WTC11 (cell line): ENCODE results near the gene C1QL4.
"Not testable (repeated sequence)": the region's sequence is repeated elsewhere in the genome, so short reads cannot be mapped to it uniquely, and the experiment has no call there.

Experiments
- NR1H2 ChIP-seq: sonication (generic); formaldehyde crosslinking; IDR thresholded peaks from 2 replicates; pipeline ENCODE4 v1.9.0; 2021; ENCODE audit warnings: mild to moderate bottlenecking, moderate library complexity, missing genetic modification reagents
- RELA ChIP-seq: sonication (generic); formaldehyde crosslinking; IDR thresholded peaks from 2 replicates; pipeline ENCODE4 v1.8.1; 2022; ENCODE audit warnings: missing genetic modification reagents, mild to moderate bottlenecking, borderline replicate concordance
- TF ChIP-seq, protein P1 (sequence below): fragments of 200-600 bp; IDR thresholded peaks from 2 replicates; pipeline ENCODE4 v1.8.0; 2022; ENCODE audit warnings: antibody characterized with exemption
- TF ChIP-seq, protein P2 (sequence below): sonication (generic); formaldehyde crosslinking; IDR thresholded peaks from 2 replicates; pipeline ENCODE4 v1.8.1; 2022; ENCODE audit warnings: missing genetic modification reagents, borderline replicate concordance

DNA sequence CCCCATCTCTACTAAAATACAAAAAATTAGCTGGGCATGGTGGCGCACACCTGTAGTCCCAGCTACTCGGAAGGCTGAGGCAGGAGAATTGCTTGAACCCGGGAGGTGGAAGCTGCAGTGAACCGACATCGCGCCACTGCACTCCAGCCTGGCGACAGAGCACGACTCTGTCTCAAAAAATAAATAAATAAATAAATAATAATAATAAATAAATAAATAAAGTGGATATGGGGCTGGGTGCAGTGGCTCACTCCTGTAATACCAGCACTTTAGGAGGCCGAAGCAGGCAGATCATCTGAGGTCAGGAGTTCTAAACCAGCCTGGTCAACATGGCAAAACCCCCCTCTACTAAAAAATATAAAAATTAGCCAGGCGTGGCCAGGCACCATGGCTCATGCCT is 19.9 kb downstream of the C1QL4 start:
- TF ChIP-seq, protein P1, sequence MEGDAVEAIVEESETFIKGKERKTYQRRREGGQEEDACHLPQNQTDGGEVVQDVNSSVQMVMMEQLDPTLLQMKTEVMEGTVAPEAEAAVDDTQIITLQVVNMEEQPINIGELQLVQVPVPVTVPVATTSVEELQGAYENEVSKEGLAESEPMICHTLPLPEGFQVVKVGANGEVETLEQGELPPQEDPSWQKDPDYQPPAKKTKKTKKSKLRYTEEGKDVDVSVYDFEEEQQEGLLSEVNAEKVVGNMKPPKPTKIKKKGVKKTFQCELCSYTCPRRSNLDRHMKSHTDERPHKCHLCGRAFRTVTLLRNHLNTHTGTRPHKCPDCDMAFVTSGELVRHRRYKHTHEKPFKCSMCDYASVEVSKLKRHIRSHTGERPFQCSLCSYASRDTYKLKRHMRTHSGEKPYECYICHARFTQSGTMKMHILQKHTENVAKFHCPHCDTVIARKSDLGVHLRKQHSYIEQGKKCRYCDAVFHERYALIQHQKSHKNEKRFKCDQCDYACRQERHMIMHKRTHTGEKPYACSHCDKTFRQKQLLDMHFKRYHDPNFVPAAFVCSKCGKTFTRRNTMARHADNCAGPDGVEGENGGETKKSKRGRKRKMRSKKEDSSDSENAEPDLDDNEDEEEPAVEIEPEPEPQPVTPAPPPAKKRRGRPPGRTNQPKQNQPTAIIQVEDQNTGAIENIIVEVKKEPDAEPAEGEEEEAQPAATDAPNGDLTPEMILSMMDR: not testable (repeated sequence)
- TF ChIP-seq, protein P2, sequence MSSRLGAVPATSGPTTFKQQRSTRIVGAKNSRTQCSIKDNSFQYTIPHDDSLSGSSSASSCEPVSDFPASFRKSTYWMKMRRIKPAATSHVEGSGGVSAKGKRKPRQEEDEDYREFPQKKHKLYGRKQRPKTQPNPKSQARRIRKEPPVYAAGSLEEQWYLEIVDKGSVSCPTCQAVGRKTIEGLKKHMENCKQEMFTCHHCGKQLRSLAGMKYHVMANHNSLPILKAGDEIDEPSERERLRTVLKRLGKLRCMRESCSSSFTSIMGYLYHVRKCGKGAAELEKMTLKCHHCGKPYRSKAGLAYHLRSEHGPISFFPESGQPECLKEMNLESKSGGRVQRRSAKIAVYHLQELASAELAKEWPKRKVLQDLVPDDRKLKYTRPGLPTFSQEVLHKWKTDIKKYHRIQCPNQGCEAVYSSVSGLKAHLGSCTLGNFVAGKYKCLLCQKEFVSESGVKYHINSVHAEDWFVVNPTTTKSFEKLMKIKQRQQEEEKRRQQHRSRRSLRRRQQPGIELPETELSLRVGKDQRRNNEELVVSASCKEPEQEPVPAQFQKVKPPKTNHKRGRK: not testable (repeated sequence)
- not testable (repeated sequence) for TF ChIP-seq RELA, NR1H2 (CRISPR knock-in tag)
